ENCODE results near the gene CIT.
A peak's percentile ranks its signal among the peaks of the same experiment; 100 is the strongest.

CIT gene

GRCh38 chr12:119883237-119883636 is 6.1 kb upstream of the CIT start:
- TF ChIP-seq, protein P1, sequence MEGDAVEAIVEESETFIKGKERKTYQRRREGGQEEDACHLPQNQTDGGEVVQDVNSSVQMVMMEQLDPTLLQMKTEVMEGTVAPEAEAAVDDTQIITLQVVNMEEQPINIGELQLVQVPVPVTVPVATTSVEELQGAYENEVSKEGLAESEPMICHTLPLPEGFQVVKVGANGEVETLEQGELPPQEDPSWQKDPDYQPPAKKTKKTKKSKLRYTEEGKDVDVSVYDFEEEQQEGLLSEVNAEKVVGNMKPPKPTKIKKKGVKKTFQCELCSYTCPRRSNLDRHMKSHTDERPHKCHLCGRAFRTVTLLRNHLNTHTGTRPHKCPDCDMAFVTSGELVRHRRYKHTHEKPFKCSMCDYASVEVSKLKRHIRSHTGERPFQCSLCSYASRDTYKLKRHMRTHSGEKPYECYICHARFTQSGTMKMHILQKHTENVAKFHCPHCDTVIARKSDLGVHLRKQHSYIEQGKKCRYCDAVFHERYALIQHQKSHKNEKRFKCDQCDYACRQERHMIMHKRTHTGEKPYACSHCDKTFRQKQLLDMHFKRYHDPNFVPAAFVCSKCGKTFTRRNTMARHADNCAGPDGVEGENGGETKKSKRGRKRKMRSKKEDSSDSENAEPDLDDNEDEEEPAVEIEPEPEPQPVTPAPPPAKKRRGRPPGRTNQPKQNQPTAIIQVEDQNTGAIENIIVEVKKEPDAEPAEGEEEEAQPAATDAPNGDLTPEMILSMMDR (conservative IDR thresholded peaks at IDR 0.05; ENCODE audit: low read depth) = no peak
- no peak for DNase-seq (ENCODE audit: low spot score)
- ChIA-PET CTCF (no interaction called here), POLR2A (ENCODE audit: low non-redundant PET) (no interaction called here)
- H3K27ac ChIP-seq = no peak overlapping the region

DNA sequence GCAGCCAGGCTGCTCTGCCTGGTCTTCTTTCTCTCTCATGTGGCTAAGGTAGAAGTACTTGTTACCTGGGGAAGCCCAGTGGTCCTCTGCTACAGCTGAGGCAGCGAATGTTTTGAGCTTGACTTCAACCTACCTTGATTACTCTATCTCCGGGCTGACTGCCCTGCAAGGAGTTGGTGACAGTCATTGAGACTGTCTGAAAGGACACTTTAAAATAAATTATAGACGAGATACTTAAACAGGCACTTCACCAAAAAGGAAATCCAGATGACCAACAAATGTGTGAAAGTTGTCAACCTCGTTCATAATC is 474 bp upstream of the CIT start:
- POLR2A ChIA-PET (ENCODE audit: low non-redundant PET) = no interaction called here
- CTCF ChIA-PET = no interaction called here
- H3K27ac ChIP-seq = peak overlapping the region; percentile 78
- no peak for DNase-seq (ENCODE audit: low spot score)
- TF ChIP-seq, protein P1 (conservative IDR thresholded peaks at IDR 0.05; ENCODE audit: low read depth) = no peak

- ChIA-PET CTCF (no interaction called here), POLR2A (ENCODE audit: low non-redundant PET) (no interaction called here)
- peak overlapping the region; percentile 77 for H3K27ac ChIP-seq
- TF ChIP-seq, protein P1 (conservative IDR thresholded peaks at IDR 0.05; ENCODE audit: low read depth) = no peak
- DNase-seq (ENCODE audit: low spot score) = no peak
Observed at GRCh38 chr12:119870457-119870856, 6.7 kb downstream of the CIT start.

- ChIA-PET POLR2A (ENCODE audit: low non-redundant PET) (no interaction called here), CTCF (no interaction called here)
- TF ChIP-seq, protein P1 (conservative IDR thresholded peaks at IDR 0.05; ENCODE audit: low read depth) = no peak
- peak overlapping the region; percentile 77 for H3K27ac ChIP-seq
- DNase-seq (ENCODE audit: low spot score) = peak; percentile 80
Observed at GRCh38 chr12:119869720-119870119, 7.4 kb downstream of the CIT start.

GRCh38 chr12:119868992-119869391 is 8.1 kb downstream of the CIT start:
- H3K27ac ChIP-seq = no peak overlapping the region
- POLR2A ChIA-PET (ENCODE audit: low non-redundant PET) = no interaction called here
- TF ChIP-seq, protein P1 (conservative IDR thresholded peaks at IDR 0.05; ENCODE audit: low read depth) = no peak
- CTCF ChIA-PET = no interaction called here
- DNase-seq (ENCODE audit: low spot score) = no peak

DNA sequence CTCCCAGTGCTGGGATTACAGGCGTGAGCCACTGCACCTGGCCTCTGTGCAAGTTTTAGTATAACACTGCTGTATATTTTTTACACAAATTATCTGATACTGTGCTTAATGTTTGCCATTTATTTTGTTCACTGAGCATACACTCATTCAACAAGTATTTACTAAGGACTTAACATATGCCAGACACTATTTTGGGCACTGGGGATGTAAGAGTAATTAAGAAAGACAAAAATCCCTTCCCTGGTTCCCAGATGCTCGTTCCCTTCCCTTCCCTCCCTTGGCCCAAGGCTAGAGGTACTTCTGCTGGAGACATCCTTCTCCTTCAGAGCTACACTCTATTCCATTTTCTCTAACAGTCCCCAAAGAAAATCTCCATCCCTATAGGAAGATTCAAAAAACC is 12.5 kb downstream of the CIT start:
- ChIA-PET CTCF (no interaction called here), POLR2A (ENCODE audit: low non-redundant PET) (interaction anchor here (0.6 kb wide), 1 partner anchor 29 kb away, joined by 7 read pairs; no protein-coding TSS in a partner anchor)
- DNase-seq (ENCODE audit: low spot score) = no peak
- no peak overlapping the region for H3K27ac ChIP-seq
- TF ChIP-seq, protein P1 (conservative IDR thresholded peaks at IDR 0.05; ENCODE audit: low read depth) = no peak

GRCh38 chr12:119859241-119859640 is 17.9 kb downstream of the CIT start:
- no peak for DNase-seq (ENCODE audit: low spot score)
- TF ChIP-seq, protein P1 (conservative IDR thresholded peaks at IDR 0.05; ENCODE audit: low read depth) = no peak
- ChIA-PET CTCF (no interaction called here), POLR2A (ENCODE audit: low non-redundant PET) (no interaction called here)
- H3K27ac ChIP-seq = no peak overlapping the region
